ENCODE measurements around the gene MGMT. TPM values are rescaled to one million over a fixed set of nuclear protein-coding genes. Genes with fewer than 3 reads are reported as not detected.

MGMT gene
- total RNA-seq, 1 experiment from 2014 or later, result 11.5 TPM

DNA sequence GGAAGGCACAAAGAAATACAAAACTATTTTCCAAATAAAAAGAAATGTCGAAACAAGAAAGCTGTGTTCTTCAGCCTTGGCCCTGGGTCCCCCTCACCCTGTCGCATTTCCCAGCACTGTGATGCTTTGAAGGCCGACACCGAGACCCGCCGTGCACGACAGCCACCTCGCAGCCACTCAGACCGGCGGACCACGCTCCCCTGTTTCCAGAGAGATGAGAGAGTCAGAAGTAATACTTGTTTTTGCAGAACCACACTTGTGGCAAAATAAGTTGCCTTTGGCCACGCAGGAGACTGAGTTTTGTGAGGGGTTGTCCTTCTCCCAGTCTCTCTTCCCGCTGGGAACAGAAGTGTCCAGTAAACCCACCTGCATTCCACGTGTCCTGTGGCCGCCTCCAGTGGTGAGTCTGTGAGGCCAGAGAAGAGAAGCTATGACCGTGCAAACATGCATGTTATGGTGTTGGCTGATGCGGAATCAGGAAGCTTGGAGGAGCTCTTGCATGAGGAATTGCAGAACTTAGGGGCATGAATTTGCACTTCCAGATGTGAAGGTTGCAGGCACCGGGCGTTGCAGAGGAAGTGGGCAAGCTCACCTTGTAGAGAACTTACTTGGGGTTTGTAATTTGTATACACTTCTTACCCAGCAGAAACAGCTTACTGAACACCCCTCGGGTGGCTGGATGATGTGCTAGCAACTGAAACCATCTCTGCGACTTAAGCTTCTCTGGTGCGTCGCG is 302.5 kb downstream of the MGMT start:
- intact Hi-C loops (cut with micrococcal nuclease), result no loop called here
- Histone ChIP-seq H3K9me2 (ENCODE audit: insufficient read depth) (no peaks in the 10 kb centered on the region), H3K27ac (ENCODE audit: low read depth, low read length) (no peak overlapping the region), H3K36me3 (ENCODE audit: control insufficient read depth in 1 of 2, insufficient read depth in 2 of 2, low read length in 2 of 2) (no peaks in the 10 kb centered on the region), H3K9ac (ENCODE audit: low read length) (no peak overlapping the region), H3K4me1 (ENCODE audit: control insufficient read depth in 1 of 2, insufficient read depth in 2 of 2, low read length in 2 of 2) (no peaks in the 10 kb centered on the region), H3K9me3 (ENCODE audit: control insufficient read depth in 1 of 2, insufficient read depth in 1 of 2, low read depth in 1 of 2, low read length in 2 of 2) (no peaks in the 10 kb centered on the region), H3K79me2 (ENCODE audit: insufficient read depth, low read length) (no peaks in the 10 kb centered on the region), H3K27me3 (ENCODE audit: insufficient read depth, low read length) (no peaks in the 10 kb centered on the region), H3K4me3 (replicated peaks in 1 of 2; ENCODE audit: low read depth in 1 of 2, low read length in 2 of 2) (no peak overlapping the region), H3K4me2 (ENCODE audit: low read length) (no peak overlapping the region), H2AFZ (ENCODE audit: low read depth, low read length, poor library complexity, severe bottlenecking) (no peak overlapping the region), H4K20me1 (ENCODE audit: insufficient read depth) (no peaks in the 10 kb centered on the region)
- CTCF ChIA-PET, result no interaction called here
- POLR2A ChIA-PET, result no interaction called here
- no TSS peak for BruUV-seq (replicated peaks)
- ATAC-seq (no peak), DNase-seq (ENCODE audit: low read depth, low spot score) (no peak)
- TF ChIP-seq MAX (IDR thresholded peaks at IDR 0.05), result no peak
- TF ChIP-seq ZNF274 (IDR thresholded peaks at IDR 0.05; ENCODE audit: low read depth, low read length), result no peak
- no peak for TF ChIP-seq EZH2 (IDR thresholded peaks at IDR 0.05)
- TF ChIP-seq SIN3A (IDR thresholded peaks at IDR 0.05; ENCODE audit: low read depth), result no peak
- no peak for TF ChIP-seq RAD21 (IDR thresholded peaks at IDR 0.05; ENCODE audit: low read depth)
- no peak for TF ChIP-seq ZFX (IDR thresholded peaks at IDR 0.05)
- no peak for TF ChIP-seq FOSL1 (IDR thresholded peaks at IDR 0.05; ENCODE audit: low read depth)
- TF ChIP-seq CEBPB (IDR thresholded peaks at IDR 0.05; ENCODE audit: low read depth), result no peak
- TF ChIP-seq TCF7L2 (IDR thresholded peaks at IDR 0.05; ENCODE audit: borderline replicate concordance, extremely low read depth, insufficient read depth, insufficient read length), result no peak
- no peak for TF ChIP-seq ATF3 (IDR thresholded peaks at IDR 0.05)
- TF ChIP-seq SRF (IDR thresholded peaks at IDR 0.05; ENCODE audit: low read depth), result no peak
- TF ChIP-seq, protein P1, sequence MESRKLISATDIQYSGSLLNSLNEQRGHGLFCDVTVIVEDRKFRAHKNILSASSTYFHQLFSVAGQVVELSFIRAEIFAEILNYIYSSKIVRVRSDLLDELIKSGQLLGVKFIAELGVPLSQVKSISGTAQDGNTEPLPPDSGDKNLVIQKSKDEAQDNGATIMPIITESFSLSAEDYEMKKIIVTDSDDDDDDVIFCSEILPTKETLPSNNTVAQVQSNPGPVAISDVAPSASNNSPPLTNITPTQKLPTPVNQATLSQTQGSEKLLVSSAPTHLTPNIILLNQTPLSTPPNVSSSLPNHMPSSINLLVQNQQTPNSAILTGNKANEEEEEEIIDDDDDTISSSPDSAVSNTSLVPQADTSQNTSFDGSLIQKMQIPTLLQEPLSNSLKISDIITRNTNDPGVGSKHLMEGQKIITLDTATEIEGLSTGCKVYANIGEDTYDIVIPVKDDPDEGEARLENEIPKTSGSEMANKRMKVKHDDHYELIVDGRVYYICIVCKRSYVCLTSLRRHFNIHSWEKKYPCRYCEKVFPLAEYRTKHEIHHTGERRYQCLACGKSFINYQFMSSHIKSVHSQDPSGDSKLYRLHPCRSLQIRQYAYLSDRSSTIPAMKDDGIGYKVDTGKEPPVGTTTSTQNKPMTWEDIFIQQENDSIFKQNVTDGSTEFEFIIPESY (IDR thresholded peaks at IDR 0.05; ENCODE audit: extremely low read depth, insufficient replicate concordance, low read length), result no peak
- TF ChIP-seq SP1 (IDR thresholded peaks at IDR 0.05; ENCODE audit: low read depth), result no peak
- no peak for TF ChIP-seq EGR1 (IDR thresholded peaks at IDR 0.05; ENCODE audit: low read depth)
- no peak for TF ChIP-seq EZH2phosphoT487 (IDR thresholded peaks at IDR 0.05; ENCODE audit: borderline replicate concordance)
- TF ChIP-seq YY1 (IDR thresholded peaks at IDR 0.05; ENCODE audit: extremely low read depth, insufficient replicate concordance, low read depth, low read length), result no peak
- RAD21 ChIA-PET (ENCODE audit: low non-redundant PET in 1 of 2, low total read pairs in 2 of 2, uncharacterized antibody in 2 of 2, unreplicated experiment in 2 of 2), result no interaction called here
